H1 (cell line): ENCODE data around the gene HMGXB3. TPM values are rescaled to one million over a fixed set of nuclear protein-coding genes. Genes with fewer than 3 reads are reported as not detected.

Source experiments
- JUND ChIP-seq: IDR thresholded peaks from 2 replicates; pipeline ENCODE4 v1.6.1; 2011; ENCODE audit warnings: mild to moderate bottlenecking, improper control_type of control experiment, low read length
- ZNF274 ChIP-seq: IDR thresholded peaks from 2 replicates; pipeline ENCODE4 v1.7.0; 2012; ENCODE audit warnings: low read length, borderline replicate concordance; ENCODE audit errors: extremely low read depth
- polyA plus RNA-seq, 7 experiments: library from polyadenylated mRNA; depleted of rRNA in 3 of 7; stranded (reverse) in 5 of 7; unstranded in 2 of 7; fragments of >200 nt in 5 of 7; fragments of 200-250 nt in 2 of 7; gene quantifications; 1 replicate in 5 of 7; 2 replicates in 1 of 7; 4 replicates in 1 of 7; pipeline versions ENCODE4 v1.2.1 to v1.2.3, GENCODE V29; 2011 to 2013; ENCODE audit warnings: missing spikeins in 2 of 7, mixed read lengths in 2 of 7
- total RNA-seq: library from RNA; stranded (reverse); fragmentation: NEBNext Ultra II Directional; extraction: Animal tissue kit (Norgen Biotek cat#: 25700); gene quantifications from 2 replicates; pipeline ENCODE4 v1.2.1, GENCODE V29; 2021
- TF ChIP-seq, protein P1 (sequence below): IDR thresholded peaks from 2 replicates; pipeline ENCODE4 v1.6.1; 2011; ENCODE audit warnings: low read depth, mild to moderate bottlenecking, low read length; ENCODE audit not compliant: insufficient read depth

The HMGXB3 gene
- total and polyA plus RNA-seq, 2 of the 8 experiments (the other 6 are each of a cell fraction or from before 2014, with no cell fraction given), result 26.8 to 28.0 TPM

GRCh38 chr5:149975409-149975808, 25.1 kb upstream of the HMGXB3 start (continued):
- no peak for TF ChIP-seq JUND
- TF ChIP-seq ZNF274, result no peak
- TF ChIP-seq, protein P1, sequence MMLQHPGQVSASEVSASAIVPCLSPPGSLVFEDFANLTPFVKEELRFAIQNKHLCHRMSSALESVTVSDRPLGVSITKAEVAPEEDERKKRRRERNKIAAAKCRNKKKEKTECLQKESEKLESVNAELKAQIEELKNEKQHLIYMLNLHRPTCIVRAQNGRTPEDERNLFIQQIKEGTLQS, result no peak
- TF ChIP-seq, all 59 proteins: peak for 0
